HepG2 (cell line): Measurements from ENCODE around the gene STX1B. TPM values are rescaled to one million over a fixed set of nuclear protein-coding genes. Genes with fewer than 3 reads are reported as not detected.

Source experiments
- DR1 ChIP-seq: sonication (generic); formaldehyde crosslinking; IDR thresholded peaks from 2 replicates; pipeline ENCODE4 v1.8.0; 2021; ENCODE audit warnings: mild to moderate bottlenecking, missing genetic modification reagents, inconsistent platforms
- FOXO1 ChIP-seq: sonication (generic); formaldehyde crosslinking; IDR thresholded peaks from 2 replicates; pipeline ENCODE4 v1.4.0; 2020; ENCODE audit warnings: missing genetic modification reagents
- HDAC2 ChIP-seq: sonication (generic); formaldehyde crosslinking; IDR thresholded peaks from 2 replicates; pipeline ENCODE4 v1.4.0; 2020; ENCODE audit warnings: missing genetic modification reagents
- KDM5B ChIP-seq: sonication (generic); formaldehyde crosslinking; IDR thresholded peaks from 2 replicates; pipeline ENCODE4 v1.4.0; 2020; ENCODE audit warnings: missing genetic modification reagents, mild to moderate bottlenecking, borderline replicate concordance
- MXD4 ChIP-seq: IDR thresholded peaks from 2 replicates; pipeline ENCODE4 v1.6.1; 2016; ENCODE audit warnings: mild to moderate bottlenecking, missing biosample characterization, missing genetic modification reagents
- NCOA1 ChIP-seq: sonication (generic); formaldehyde crosslinking; IDR thresholded peaks from 2 replicates; pipeline ENCODE4 v1.9.0; 2021; ENCODE audit warnings: missing genetic modification reagents
- NFIB ChIP-seq: sonication (generic); formaldehyde crosslinking; IDR thresholded peaks from 2 replicates; pipeline ENCODE4 v1.9.0; 2021; ENCODE audit warnings: missing genetic modification reagents, mild to moderate bottlenecking, borderline replicate concordance
- PCBP1 ChIP-seq: fragments of 200-400 bp; formaldehyde crosslinking; IDR thresholded peaks from 2 replicates; pipeline ENCODE4 v1.6.1; 2017; ENCODE audit warnings: mild to moderate bottlenecking, low read depth, low read length, borderline replicate concordance
- TCF12 ChIP-seq, 2 experiments: fragments of 450-650 bp in 1 of 2; sonication (generic) in 1 of 2; formaldehyde crosslinking in 1 of 2; IDR thresholded peaks; 2 replicates each; pipeline versions ENCODE4 v1.6.1 to v1.8.0; 2017 to 2022; ENCODE audit warnings: antibody characterized with exemption in 1 of 2, mild to moderate bottlenecking in 1 of 2, missing genetic modification reagents in 1 of 2, moderate library complexity in 1 of 2
- YEATS4 ChIP-seq: sonication (generic); formaldehyde crosslinking; IDR thresholded peaks from 2 replicates; pipeline ENCODE4 v1.4.0; 2020; ENCODE audit warnings: missing genetic modification reagents, borderline replicate concordance
- ZNF10 ChIP-seq: sonication (generic); formaldehyde crosslinking; IDR thresholded peaks from 2 replicates; pipeline ENCODE4 v1.4.0; 2020; ENCODE audit warnings: mild to moderate bottlenecking, low read depth, missing genetic modification reagents, borderline replicate concordance
- ZNF225 ChIP-seq: sonication (generic); formaldehyde crosslinking; IDR thresholded peaks from 2 replicates; pipeline ENCODE4 v1.4.0; 2020; ENCODE audit warnings: mild to moderate bottlenecking, missing genetic modification reagents
- ZNF296 ChIP-seq: sonication (generic); formaldehyde crosslinking; conservative IDR thresholded peaks from 2 replicates; pipeline ENCODE4 v1.5.0; 2020; ENCODE audit warnings: mild to moderate bottlenecking, missing genetic modification reagents
- ZNF33A ChIP-seq: sonication (generic); formaldehyde crosslinking; IDR thresholded peaks from 2 replicates; pipeline ENCODE4 v1.5.1; 2020; ENCODE audit warnings: missing genetic modification reagents, mild to moderate bottlenecking, moderate library complexity, borderline replicate concordance
- ZNF484 ChIP-seq: sonication (generic); formaldehyde crosslinking; IDR thresholded peaks from 2 replicates; pipeline ENCODE4 v1.5.1; 2020; ENCODE audit warnings: mild to moderate bottlenecking, low read depth, missing genetic modification reagents, borderline replicate concordance
- ZNF567 ChIP-seq: sonication (generic); formaldehyde crosslinking; IDR thresholded peaks from 2 replicates; pipeline ENCODE4 v1.8.1; 2023; ENCODE audit warnings: mild to moderate bottlenecking, missing genetic modification reagents, borderline replicate concordance
- ZNF614 ChIP-seq: IDR thresholded peaks from 2 replicates; pipeline ENCODE4 v1.6.1; 2018; ENCODE audit warnings: missing biosample characterization, missing genetic modification reagents, inconsistent platforms, borderline replicate concordance
- ZNF788 ChIP-seq: sonication (generic); formaldehyde crosslinking; IDR thresholded peaks from 2 replicates; pipeline ENCODE4 v1.5.0; 2020; ENCODE audit warnings: mild to moderate bottlenecking, missing genetic modification reagents, borderline replicate concordance
- polyA plus RNA-seq, 8 experiments: library from polyadenylated mRNA; depleted of rRNA in 3 of 8; stranded (reverse) in 7 of 8; unstranded in 1 of 8; fragments of >200 nt; fragmentation: Illumina TruSeq in 4 of 8; extraction: Trizol in 4 of 8; gene quantifications; 2 replicates each; pipeline versions ENCODE4 v1.2.1 to v1.2.3, GENCODE V29; 2011 to 2016; ENCODE audit warnings: low read depth in 4 of 8, missing spikeins in 1 of 8, mixed read lengths in 1 of 8; ENCODE audit not compliant: insufficient read depth in 1 of 8
- total RNA-seq, 5 experiments: library from RNA; depleted of rRNA; stranded (reverse); fragments of >200 nt; fragmentation: Illumina TruSeq; extraction: Trizol; gene quantifications; 2 replicates each; pipeline ENCODE4 v1.2.3, GENCODE V29; 2016; ENCODE audit warnings: low read depth in 1 of 5
- TF ChIP-seq, protein P1 (sequence below): IDR thresholded peaks from 2 replicates; pipeline ENCODE4 v1.6.1; 2016; ENCODE audit warnings: low read depth
- TF ChIP-seq, protein P2 (sequence below): sonication (generic); formaldehyde crosslinking; IDR thresholded peaks from 2 replicates; pipeline ENCODE4 v1.9.0; 2021; ENCODE audit warnings: missing genetic modification reagents, borderline replicate concordance
- TF ChIP-seq, protein P3 (sequence below): sonication (generic); formaldehyde crosslinking; IDR thresholded peaks from 2 replicates; pipeline ENCODE4 v1.9.0; 2021; ENCODE audit warnings: missing genetic modification reagents, mild to moderate bottlenecking, borderline replicate concordance

STX1B gene
- total and polyA plus RNA-seq, 2 of the 13 experiments (the other 11 are each of a cell fraction or from before 2014, with no cell fraction given), result 2.1 to 3.0 TPM

DNA sequence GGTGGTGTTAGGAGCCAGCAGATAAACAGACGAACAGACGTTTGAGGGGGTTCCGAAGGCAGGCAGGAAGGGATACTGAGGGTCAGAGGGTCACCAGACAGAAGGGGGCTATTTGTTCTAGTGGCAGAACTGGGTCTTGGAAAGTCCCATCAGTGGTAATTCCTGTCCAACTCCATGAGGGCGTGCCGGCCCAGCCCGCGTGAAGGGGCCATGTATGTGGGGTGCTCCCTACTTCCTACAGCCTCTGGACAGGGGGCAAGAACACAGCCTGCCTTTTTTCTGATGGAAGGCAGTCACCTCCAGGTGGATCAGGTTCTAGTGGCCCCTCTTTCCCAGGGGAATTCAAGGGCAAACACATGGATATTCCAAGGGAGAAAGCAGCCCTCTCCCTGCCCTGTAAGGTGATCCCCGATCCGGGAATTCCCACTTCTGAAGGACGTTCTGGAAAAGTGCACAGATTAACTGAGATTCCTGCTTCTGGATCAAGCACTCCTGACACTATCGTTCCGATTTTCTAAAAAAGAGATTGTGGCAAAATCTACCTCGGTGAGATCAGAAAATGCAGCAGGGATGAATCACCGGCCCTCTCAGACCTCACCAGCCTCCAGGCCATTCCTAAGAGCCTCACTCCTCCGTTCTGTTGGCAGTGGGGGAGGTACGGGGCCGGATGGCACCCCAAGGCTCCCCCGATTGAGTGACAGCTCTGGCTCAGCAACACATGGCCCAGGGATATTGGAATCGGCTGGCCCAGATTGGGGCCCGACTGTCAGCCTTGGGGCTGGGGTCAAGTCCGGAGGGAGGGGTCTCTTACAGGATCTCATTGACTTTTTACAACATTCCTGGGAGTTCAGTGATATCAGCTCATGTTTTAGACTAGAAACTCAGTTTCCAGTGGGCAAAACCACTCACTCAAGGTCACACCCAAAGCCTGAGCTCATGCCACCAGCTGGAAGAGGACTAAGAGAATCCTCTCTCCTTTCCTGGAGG is 12.4 kb downstream of the STX1B start (continued):
- TF ChIP-seq ZNF10 (CRISPR knock-in tag) (no peak), FOXO1 (no peak; the same call in 1 of the 2 replicates), TCF12 (IDR thresholded peaks at IDR 0.05) (no peak), TCF12 (CRISPR knock-in tag; IDR thresholded peaks at IDR 0.05) (0 out of 2 replicates have a peak, but pooled peaks have one; percentile 44), ZNF33A (CRISPR knock-in tag) (0 out of 2 replicates have a peak, but pooled peaks have one; percentile 30), PCBP1 (no peak), KDM5B (no peak), ZNF788 (no peak), ZNF614 (CRISPR knock-in tag) (0 out of 2 replicates have a peak, but pooled peaks have one; percentile 35), ZNF296 (CRISPR knock-in tag) (no peak), DR1 (0 out of 2 replicates have a peak, but pooled peaks have one; percentile 3), NCOA1 (peak; percentile 60; the same call in 1 of the 2 replicates), MXD4 (CRISPR knock-in tag) (no peak), ZNF225 (peak; percentile 70; the same call in 1 of the 2 replicates), ZNF484 (CRISPR knock-in tag) (no peak), YEATS4 (CRISPR knock-in tag) (0 out of 2 replicates have a peak, but pooled peaks have one; percentile 7), ZNF567 (CRISPR knock-in tag) (no peak; the same call in 1 of the 2 replicates), NFIB (CRISPR knock-in tag) (no peak), HDAC2 (CRISPR knock-in tag) (peak; percentile 4; the same call in 1 of the 2 replicates)
- TF ChIP-seq, protein P1, sequence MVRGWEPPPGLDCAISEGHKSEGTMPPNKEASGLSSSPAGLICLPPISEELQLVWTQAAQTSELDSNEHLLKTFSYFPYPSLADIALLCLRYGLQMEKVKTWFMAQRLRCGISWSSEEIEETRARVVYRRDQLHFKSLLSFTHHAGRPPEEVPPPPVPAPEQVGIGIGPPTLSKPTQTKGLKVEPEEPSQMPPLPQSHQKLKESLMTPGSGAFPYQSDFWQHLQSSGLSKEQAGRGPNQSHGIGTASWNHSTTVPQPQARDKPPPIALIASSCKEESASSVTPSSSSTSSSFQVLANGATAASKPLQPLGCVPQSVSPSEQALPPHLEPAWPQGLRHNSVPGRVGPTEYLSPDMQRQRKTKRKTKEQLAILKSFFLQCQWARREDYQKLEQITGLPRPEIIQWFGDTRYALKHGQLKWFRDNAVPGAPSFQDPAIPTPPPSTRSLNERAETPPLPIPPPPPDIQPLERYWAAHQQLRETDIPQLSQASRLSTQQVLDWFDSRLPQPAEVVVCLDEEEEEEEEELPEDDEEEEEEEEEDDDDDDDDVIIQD (CRISPR knock-in tag), result 0 out of 2 replicates have a peak, but pooled peaks have one; percentile 7
- TF ChIP-seq, protein P2, sequence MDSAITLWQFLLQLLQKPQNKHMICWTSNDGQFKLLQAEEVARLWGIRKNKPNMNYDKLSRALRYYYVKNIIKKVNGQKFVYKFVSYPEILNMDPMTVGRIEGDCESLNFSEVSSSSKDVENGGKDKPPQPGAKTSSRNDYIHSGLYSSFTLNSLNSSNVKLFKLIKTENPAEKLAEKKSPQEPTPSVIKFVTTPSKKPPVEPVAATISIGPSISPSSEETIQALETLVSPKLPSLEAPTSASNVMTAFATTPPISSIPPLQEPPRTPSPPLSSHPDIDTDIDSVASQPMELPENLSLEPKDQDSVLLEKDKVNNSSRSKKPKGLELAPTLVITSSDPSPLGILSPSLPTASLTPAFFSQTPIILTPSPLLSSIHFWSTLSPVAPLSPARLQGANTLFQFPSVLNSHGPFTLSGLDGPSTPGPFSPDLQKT (CRISPR knock-in tag), result no peak
- TF ChIP-seq, protein P3, sequence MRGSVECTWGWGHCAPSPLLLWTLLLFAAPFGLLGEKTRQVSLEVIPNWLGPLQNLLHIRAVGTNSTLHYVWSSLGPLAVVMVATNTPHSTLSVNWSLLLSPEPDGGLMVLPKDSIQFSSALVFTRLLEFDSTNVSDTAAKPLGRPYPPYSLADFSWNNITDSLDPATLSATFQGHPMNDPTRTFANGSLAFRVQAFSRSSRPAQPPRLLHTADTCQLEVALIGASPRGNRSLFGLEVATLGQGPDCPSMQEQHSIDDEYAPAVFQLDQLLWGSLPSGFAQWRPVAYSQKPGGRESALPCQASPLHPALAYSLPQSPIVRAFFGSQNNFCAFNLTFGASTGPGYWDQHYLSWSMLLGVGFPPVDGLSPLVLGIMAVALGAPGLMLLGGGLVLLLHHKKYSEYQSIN (CRISPR knock-in tag), result no peak
